Liver (tissue), 3 donors: Measurements from ENCODE around the gene RAMP3.

Source experiments
- EGR1 ChIP-seq, 2 donors: IDR thresholded peaks; 2 replicates each; pipeline ENCODE4 v1.6.1; 2016 to 2018; ENCODE audit warnings: antibody characterized with exemption in 2 of 2, low read depth in 2 of 2
- FOXA1 ChIP-seq: IDR thresholded peaks from 2 replicates; pipeline ENCODE4 v1.6.1; 2016; ENCODE audit warnings: antibody characterized with exemption
- JUND ChIP-seq, 2 donors: IDR thresholded peaks; 2 replicates each; pipeline ENCODE4 v1.6.1; 2016; ENCODE audit warnings: antibody characterized with exemption in 2 of 2
- MAX ChIP-seq: IDR thresholded peaks from 2 replicates; pipeline ENCODE4 v1.6.1; 2016; ENCODE audit warnings: antibody characterized with exemption
- NR2F2 ChIP-seq: IDR thresholded peaks from 2 replicates; pipeline ENCODE4 v1.6.1; 2016; ENCODE audit warnings: antibody characterized with exemption
- RAD21 ChIP-seq, 2 donors: IDR thresholded peaks; 2 replicates each; pipeline ENCODE4 v1.6.1; 2016; ENCODE audit warnings: antibody characterized with exemption in 2 of 2, mild to moderate bottlenecking in 2 of 2
- REST ChIP-seq: IDR thresholded peaks from 2 replicates; pipeline ENCODE4 v1.6.1; 2016; ENCODE audit warnings: antibody characterized with exemption, mild to moderate bottlenecking
- TAF1 ChIP-seq: conservative IDR thresholded peaks from 2 replicates; pipeline ENCODE4 v1.6.1; 2016; ENCODE audit warnings: antibody characterized with exemption, mild to moderate bottlenecking
- YY1 ChIP-seq: IDR thresholded peaks from 2 replicates; pipeline ENCODE4 v1.6.1; 2016; ENCODE audit warnings: antibody characterized with exemption, mild to moderate bottlenecking
- TF ChIP-seq, protein P1 (sequence below): fragments of 150-350 bp; IDR thresholded peaks from 2 replicates; pipeline ENCODE4 v1.5.1; 2017; ENCODE audit warnings: improper control_type of control experiment, low read depth, low read length; ENCODE audit not compliant: missing input control
- TF ChIP-seq, protein P2 (sequence below): IDR thresholded peaks from 2 replicates; pipeline ENCODE4 v1.6.1; 2016; ENCODE audit warnings: antibody characterized with exemption
- TF ChIP-seq, protein P3 (sequence below): IDR thresholded peaks from 2 replicates; pipeline ENCODE4 v1.6.1; 2016; ENCODE audit warnings: antibody characterized with exemption
- donor health status: healthy.
- donor health status: healthy.

DNA sequence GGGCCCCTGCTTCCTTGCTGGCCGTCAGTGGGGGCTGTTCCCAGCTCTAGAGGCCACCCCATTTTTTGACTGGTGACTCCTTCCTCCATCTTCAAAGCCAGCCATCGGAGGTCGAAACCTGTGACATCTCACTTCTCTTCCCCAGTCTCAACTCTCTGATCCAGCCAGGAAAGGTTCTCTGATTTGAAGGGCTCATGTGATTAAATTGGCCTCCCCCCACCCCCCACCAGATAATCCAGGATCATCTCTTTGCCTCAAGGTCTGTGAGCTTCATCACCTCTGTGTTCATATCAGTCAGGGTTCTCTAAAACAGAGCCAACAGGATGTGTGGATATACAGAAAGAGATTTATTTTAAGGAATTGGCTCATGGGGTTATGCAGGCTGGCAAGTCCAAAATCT, 5.6 kb upstream of the RAMP3 start:
- TF ChIP-seq, protein P1, sequence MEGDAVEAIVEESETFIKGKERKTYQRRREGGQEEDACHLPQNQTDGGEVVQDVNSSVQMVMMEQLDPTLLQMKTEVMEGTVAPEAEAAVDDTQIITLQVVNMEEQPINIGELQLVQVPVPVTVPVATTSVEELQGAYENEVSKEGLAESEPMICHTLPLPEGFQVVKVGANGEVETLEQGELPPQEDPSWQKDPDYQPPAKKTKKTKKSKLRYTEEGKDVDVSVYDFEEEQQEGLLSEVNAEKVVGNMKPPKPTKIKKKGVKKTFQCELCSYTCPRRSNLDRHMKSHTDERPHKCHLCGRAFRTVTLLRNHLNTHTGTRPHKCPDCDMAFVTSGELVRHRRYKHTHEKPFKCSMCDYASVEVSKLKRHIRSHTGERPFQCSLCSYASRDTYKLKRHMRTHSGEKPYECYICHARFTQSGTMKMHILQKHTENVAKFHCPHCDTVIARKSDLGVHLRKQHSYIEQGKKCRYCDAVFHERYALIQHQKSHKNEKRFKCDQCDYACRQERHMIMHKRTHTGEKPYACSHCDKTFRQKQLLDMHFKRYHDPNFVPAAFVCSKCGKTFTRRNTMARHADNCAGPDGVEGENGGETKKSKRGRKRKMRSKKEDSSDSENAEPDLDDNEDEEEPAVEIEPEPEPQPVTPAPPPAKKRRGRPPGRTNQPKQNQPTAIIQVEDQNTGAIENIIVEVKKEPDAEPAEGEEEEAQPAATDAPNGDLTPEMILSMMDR: no peak
- no peak for TF ChIP-seq TAF1
- no peak for TF ChIP-seq YY1
- no peak for TF ChIP-seq EGR1 (IDR thresholded peaks at IDR 0.05; ENCODE audit: low read depth in 2 of 2)
- TF ChIP-seq, protein P2, sequence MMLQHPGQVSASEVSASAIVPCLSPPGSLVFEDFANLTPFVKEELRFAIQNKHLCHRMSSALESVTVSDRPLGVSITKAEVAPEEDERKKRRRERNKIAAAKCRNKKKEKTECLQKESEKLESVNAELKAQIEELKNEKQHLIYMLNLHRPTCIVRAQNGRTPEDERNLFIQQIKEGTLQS: no peak
- TF ChIP-seq NR2F2: no peak
- TF ChIP-seq REST: no peak
- no peak for TF ChIP-seq MAX
- TF ChIP-seq RAD21 (IDR thresholded peaks at IDR 0.05): no peak
- no peak for TF ChIP-seq FOXA1
- TF ChIP-seq, protein P3, sequence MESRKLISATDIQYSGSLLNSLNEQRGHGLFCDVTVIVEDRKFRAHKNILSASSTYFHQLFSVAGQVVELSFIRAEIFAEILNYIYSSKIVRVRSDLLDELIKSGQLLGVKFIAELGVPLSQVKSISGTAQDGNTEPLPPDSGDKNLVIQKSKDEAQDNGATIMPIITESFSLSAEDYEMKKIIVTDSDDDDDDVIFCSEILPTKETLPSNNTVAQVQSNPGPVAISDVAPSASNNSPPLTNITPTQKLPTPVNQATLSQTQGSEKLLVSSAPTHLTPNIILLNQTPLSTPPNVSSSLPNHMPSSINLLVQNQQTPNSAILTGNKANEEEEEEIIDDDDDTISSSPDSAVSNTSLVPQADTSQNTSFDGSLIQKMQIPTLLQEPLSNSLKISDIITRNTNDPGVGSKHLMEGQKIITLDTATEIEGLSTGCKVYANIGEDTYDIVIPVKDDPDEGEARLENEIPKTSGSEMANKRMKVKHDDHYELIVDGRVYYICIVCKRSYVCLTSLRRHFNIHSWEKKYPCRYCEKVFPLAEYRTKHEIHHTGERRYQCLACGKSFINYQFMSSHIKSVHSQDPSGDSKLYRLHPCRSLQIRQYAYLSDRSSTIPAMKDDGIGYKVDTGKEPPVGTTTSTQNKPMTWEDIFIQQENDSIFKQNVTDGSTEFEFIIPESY: no peak
- no peak for TF ChIP-seq JUND (IDR thresholded peaks at IDR 0.05)
